ENCODE results near the gene REX1BD.

DNA sequence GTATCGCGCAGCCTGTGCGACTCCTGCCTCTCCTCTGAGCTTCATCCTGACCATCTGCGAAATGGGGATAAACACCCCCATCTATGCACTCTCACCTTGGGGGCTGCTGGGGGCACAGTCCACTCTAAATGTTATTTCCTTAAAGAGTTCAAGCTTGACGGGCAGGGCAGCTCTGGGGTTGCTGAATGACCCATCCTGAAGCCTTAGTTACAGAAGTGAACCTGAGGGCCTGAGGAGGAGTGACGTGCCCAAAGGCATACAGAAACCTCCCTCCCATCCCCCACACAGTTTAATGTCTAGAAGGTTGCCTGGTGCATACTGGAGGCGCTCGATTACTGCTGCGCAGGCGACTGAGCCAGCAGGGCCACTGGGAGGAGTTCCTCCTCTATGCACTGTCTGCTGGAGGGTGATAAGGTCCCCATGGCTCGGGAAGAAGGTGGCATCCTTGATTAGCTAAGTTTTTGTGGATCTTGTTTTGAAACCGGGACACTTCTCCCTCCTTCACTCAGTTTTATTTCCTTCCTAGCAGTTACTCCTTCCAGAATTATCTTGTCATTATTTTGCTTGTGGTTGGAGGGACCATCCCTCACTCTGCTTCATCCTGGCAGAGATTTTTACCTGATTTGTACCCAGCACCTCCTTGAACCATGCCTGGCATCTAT, 44.7 kb upstream of the REX1BD start:
- TF ChIP-seq, protein P1, sequence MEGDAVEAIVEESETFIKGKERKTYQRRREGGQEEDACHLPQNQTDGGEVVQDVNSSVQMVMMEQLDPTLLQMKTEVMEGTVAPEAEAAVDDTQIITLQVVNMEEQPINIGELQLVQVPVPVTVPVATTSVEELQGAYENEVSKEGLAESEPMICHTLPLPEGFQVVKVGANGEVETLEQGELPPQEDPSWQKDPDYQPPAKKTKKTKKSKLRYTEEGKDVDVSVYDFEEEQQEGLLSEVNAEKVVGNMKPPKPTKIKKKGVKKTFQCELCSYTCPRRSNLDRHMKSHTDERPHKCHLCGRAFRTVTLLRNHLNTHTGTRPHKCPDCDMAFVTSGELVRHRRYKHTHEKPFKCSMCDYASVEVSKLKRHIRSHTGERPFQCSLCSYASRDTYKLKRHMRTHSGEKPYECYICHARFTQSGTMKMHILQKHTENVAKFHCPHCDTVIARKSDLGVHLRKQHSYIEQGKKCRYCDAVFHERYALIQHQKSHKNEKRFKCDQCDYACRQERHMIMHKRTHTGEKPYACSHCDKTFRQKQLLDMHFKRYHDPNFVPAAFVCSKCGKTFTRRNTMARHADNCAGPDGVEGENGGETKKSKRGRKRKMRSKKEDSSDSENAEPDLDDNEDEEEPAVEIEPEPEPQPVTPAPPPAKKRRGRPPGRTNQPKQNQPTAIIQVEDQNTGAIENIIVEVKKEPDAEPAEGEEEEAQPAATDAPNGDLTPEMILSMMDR (IDR thresholded peaks at IDR 0.05; ENCODE audit: low read depth, low read length, missing input control): no peak
- TF ChIP-seq SP1 (IDR thresholded peaks at IDR 0.05): no peak
- TF ChIP-seq RAD21 (IDR thresholded peaks at IDR 0.05): no peak
- TF ChIP-seq GABPA (IDR thresholded peaks at IDR 0.05 in 1 of 2, conservative IDR thresholded peaks at IDR 0.05 in 1 of 2): no peak
- TF ChIP-seq TAF1 (conservative IDR thresholded peaks at IDR 0.05): no peak
- TF ChIP-seq, protein P2, sequence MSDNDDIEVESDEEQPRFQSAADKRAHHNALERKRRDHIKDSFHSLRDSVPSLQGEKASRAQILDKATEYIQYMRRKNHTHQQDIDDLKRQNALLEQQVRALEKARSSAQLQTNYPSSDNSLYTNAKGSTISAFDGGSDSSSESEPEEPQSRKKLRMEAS (IDR thresholded peaks at IDR 0.05): no peak
- no peak for TF ChIP-seq JUND (IDR thresholded peaks at IDR 0.05)

Measured in liver (tissue), 3 donors.